GM19438 (cell line): ENCODE measurements around the gene JPH2.

Source experiments
- ATAC-seq: cut with Tn5 transposase; IDR thresholded peaks from one replicate; pipeline ENCODE4 v1.9.1; 2021; ENCODE audit warnings: low read depth; ENCODE audit not compliant: unreplicated experiment

Gene JPH2

DNA sequence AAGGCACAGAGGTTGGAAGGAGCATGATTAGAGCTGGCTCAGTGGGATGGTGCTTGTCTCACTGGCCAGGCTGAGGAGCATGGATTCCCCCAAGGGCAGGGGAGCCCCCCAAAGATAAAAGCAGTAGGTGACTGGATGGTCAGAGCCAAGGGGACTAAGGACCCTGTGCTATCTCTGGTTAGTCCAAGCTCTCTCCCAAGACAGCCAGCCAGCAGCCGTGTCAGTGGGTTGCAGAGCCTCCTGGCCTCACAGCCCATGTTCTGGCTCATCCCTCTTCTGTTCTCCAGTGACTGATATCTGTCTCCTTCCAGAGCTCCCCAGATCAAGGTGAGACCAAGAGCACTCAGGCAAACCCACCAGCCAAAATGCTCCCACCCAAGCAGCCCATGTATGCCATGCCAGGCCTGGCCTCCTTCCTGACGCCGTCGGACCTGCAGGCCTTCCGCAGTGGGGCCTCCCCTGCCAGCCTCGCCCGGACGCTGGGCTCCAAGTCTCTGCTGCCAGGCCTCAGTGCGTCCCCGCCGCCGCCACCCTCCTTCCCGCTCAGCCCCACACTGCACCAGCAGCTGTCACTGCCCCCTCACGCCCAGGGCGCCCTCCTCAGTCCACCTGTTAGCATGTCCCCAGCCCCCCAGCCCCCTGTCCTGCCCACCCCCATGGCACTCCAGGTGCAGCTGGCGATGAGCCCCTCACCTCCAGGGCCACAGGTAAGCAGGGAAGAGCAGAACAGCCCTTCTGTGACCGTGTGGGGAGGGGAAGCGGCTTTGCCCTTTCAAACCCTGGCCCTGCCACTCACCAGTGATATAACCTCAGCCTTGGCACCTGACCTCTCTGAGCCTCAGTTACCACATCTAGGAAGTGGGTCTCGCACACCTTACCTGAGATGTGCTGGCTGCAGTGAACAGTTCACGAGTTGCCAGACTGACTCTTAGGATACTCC lies 121.3 kb downstream of the JPH2 start:
- no peak for ATAC-seq

- ATAC-seq = no peak
Observed at GRCh38 chr20:44064501-44065400, 122.2 kb downstream of the JPH2 start.
